SK-N-SH (cell line): ENCODE results near the gene GDNF.

Source experiments
- CTCF ChIP-seq: fragments of 200-600 bp; sonication (generic); IDR thresholded peaks from 2 replicates; pipeline ENCODE4 v1.6.1; 2017; ENCODE audit warnings: antibody characterized with exemption, mild to moderate bottlenecking, moderate library complexity
- MEF2A ChIP-seq: IDR thresholded peaks from 2 replicates; pipeline ENCODE4 v1.4.0; 2012; ENCODE audit warnings: low read depth, borderline replicate concordance
- POLR2AphosphoS5 ChIP-seq: IDR thresholded peaks from 2 replicates; pipeline ENCODE4 v1.6.1; 2012; ENCODE audit warnings: low read depth, low read length
- TAF1 ChIP-seq: IDR thresholded peaks from 2 replicates; pipeline ENCODE4 v1.6.1; 2012; ENCODE audit warnings: low read depth, mild to moderate bottlenecking, low read length, moderate library complexity, borderline replicate concordance

- no peak for TF ChIP-seq TAF1
- no peak for TF ChIP-seq CTCF
- TF ChIP-seq MEF2A, result no peak
- no peak for TF ChIP-seq POLR2AphosphoS5
Measured at GRCh38 chr5:37823433-37824152, 16.2 kb downstream of the GDNF start.
